ENCODE measurements around the gene TIMP3. TPM values are rescaled to one million over a fixed set of nuclear protein-coding genes. Genes with fewer than 3 reads are reported as not detected.

Gene TIMP3
- total and polyA plus RNA-seq, 2 donors (not counting 1 experiment from before 2014, with no cell fraction given), result 242 to 375 TPM

DNA sequence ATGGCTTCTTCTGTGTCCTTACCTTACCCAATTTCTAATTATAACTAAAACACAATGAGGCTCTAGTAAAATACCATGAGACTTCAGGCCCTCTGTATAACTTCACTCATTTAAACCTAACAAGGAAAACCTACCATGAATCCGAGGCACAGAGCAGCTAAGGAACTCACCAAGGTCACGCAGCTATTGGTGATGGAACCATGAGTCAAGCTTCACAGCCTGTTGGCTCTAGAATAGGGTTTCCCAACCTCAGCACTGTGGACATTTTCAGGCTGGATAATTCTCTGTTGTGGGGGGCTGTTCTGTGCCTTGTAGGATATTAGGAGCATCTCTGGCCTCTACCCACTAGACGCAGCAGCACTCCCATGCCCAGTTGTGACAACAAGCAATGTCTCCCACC, 75.7 kb downstream of the TIMP3 start:
- H4K20me1 ChIP-seq (ENCODE audit: control insufficient read depth, extremely low read depth, insufficient read depth, low read length), result no peaks in the 10 kb centered on the region
- no peak overlapping the region for H3K4me2 ChIP-seq (ENCODE audit: extremely low read depth, insufficient read depth, low read length)
- H3K9me3 ChIP-seq (ENCODE audit: control insufficient read depth, insufficient read depth, low read depth, low read length), result no peaks in the 10 kb centered on the region
- peaks cover 2% of the 10 kb centered on the region for H3K27me3 ChIP-seq (ENCODE audit: control insufficient read depth, insufficient read depth, low read length)
- no peak overlapping the region for H3K9ac ChIP-seq (ENCODE audit: insufficient read depth, low read length)
- no peak overlapping the region for H3K27ac ChIP-seq (ENCODE audit: insufficient read depth, low read length)
- H3K4me3 ChIP-seq (replicated peaks in 1 of 4; ENCODE audit: control extremely low read depth in 1 of 4, insufficient read depth in 1 of 4, low read depth in 3 of 4, low read length in 4 of 4), result no peak overlapping the region
- no peaks in the 10 kb centered on the region for H3K79me2 ChIP-seq (ENCODE audit: control insufficient read depth, insufficient read depth, low read length)
- DNase-seq (ENCODE audit: low read depth in 2 of 2), result no peak
- TF ChIP-seq, protein P1, sequence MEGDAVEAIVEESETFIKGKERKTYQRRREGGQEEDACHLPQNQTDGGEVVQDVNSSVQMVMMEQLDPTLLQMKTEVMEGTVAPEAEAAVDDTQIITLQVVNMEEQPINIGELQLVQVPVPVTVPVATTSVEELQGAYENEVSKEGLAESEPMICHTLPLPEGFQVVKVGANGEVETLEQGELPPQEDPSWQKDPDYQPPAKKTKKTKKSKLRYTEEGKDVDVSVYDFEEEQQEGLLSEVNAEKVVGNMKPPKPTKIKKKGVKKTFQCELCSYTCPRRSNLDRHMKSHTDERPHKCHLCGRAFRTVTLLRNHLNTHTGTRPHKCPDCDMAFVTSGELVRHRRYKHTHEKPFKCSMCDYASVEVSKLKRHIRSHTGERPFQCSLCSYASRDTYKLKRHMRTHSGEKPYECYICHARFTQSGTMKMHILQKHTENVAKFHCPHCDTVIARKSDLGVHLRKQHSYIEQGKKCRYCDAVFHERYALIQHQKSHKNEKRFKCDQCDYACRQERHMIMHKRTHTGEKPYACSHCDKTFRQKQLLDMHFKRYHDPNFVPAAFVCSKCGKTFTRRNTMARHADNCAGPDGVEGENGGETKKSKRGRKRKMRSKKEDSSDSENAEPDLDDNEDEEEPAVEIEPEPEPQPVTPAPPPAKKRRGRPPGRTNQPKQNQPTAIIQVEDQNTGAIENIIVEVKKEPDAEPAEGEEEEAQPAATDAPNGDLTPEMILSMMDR (conservative IDR thresholded peaks at IDR 0.05 in 1 of 2, IDR thresholded peaks at IDR 0.05 in 1 of 2; ENCODE audit: low read depth in 1 of 2, low read length in 2 of 2), result no peak
- H3K4me1 ChIP-seq (ENCODE audit: control insufficient read depth, extremely low read depth, insufficient read depth, low read length), result peaks cover 3% of the 10 kb centered on the region
- H2AFZ ChIP-seq (ENCODE audit: low read length), result no peak overlapping the region
- H3K36me3 ChIP-seq (ENCODE audit: control insufficient read depth, insufficient read depth, low read length), result no peaks in the 10 kb centered on the region

DNA sequence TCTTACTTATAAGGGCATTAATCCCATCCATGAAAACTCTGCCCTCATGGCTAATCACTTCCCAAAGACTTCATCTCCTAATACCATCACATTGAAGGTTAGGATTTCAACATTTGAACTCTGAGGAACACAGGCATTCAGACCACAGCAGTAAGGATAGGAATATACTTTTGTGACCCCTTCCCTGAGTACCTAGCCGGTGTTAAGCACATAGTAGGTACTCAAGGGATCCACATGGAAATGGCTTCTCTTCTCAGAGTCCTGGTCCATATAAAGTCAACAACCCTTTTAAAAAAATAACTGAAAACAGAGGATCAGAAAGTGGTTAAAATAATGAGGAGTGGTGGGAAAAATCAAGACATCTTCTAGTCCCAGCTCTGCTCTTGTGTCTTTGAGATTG, 78.0 kb downstream of the TIMP3 start:
- no peak overlapping the region for H2AFZ ChIP-seq (ENCODE audit: low read length)
- no peak overlapping the region for H3K27ac ChIP-seq (ENCODE audit: insufficient read depth, low read length)
- peaks cover 3% of the 10 kb centered on the region for H3K4me1 ChIP-seq (ENCODE audit: control insufficient read depth, extremely low read depth, insufficient read depth, low read length)
- H3K4me2 ChIP-seq (ENCODE audit: extremely low read depth, insufficient read depth, low read length), result no peak overlapping the region
- no peak overlapping the region for H3K9ac ChIP-seq (ENCODE audit: insufficient read depth, low read length)
- H3K4me3 ChIP-seq (replicated peaks in 1 of 4; ENCODE audit: control extremely low read depth in 1 of 4, insufficient read depth in 1 of 4, low read depth in 3 of 4, low read length in 4 of 4), result no peak overlapping the region
- TF ChIP-seq, protein P1 (conservative IDR thresholded peaks at IDR 0.05 in 1 of 2, IDR thresholded peaks at IDR 0.05 in 1 of 2; ENCODE audit: low read depth in 1 of 2, low read length in 2 of 2), result no peak
- TF ChIP-seq EZH2 (IDR thresholded peaks at IDR 0.05; ENCODE audit: low read length, missing control alignments), result no peak
- no peaks in the 10 kb centered on the region for H3K9me3 ChIP-seq (ENCODE audit: control insufficient read depth, insufficient read depth, low read depth, low read length)
- no peaks in the 10 kb centered on the region for H3K36me3 ChIP-seq (ENCODE audit: control insufficient read depth, insufficient read depth, low read length)
- no peak for DNase-seq (ENCODE audit: low read depth in 2 of 2)
- H4K20me1 ChIP-seq (ENCODE audit: control insufficient read depth, extremely low read depth, insufficient read depth, low read length), result no peaks in the 10 kb centered on the region
- H3K27me3 ChIP-seq (ENCODE audit: control insufficient read depth, insufficient read depth, low read length), result peaks cover 2% of the 10 kb centered on the region
- no peaks in the 10 kb centered on the region for H3K79me2 ChIP-seq (ENCODE audit: control insufficient read depth, insufficient read depth, low read length)

DNA sequence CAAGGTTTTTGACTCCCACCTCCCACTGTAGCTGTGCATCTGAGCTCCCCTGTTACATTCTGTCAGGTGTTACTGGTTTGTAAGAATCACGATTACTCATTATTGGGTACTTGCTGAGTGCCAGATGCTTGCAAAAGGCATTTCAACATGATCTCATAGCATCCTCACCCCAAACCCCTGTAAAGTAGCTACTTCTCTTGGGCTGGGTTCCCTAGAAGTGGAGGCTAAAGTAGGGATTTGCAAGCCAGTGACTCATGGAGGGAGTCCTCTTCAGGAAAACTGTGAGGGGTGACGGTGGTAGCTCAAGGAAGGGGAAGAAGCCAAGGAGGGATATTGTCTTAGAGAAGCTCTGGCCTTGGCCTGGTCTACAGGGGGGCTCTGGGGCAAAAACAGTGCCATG, 78.6 kb downstream of the TIMP3 start:
- TF ChIP-seq EZH2 (IDR thresholded peaks at IDR 0.05; ENCODE audit: low read length, missing control alignments), result no peak
- TF ChIP-seq, protein P1 (conservative IDR thresholded peaks at IDR 0.05 in 1 of 2, IDR thresholded peaks at IDR 0.05 in 1 of 2; ENCODE audit: low read depth in 1 of 2, low read length in 2 of 2), result no peak
- Histone ChIP-seq H3K4me1 (ENCODE audit: control insufficient read depth, extremely low read depth, insufficient read depth, low read length) (peaks cover 3% of the 10 kb centered on the region), H3K9ac (ENCODE audit: insufficient read depth, low read length) (no peak overlapping the region), H3K36me3 (ENCODE audit: control insufficient read depth, insufficient read depth, low read length) (no peaks in the 10 kb centered on the region), H3K79me2 (ENCODE audit: control insufficient read depth, insufficient read depth, low read length) (no peaks in the 10 kb centered on the region), H3K4me3 (replicated peaks in 1 of 4; ENCODE audit: control extremely low read depth in 1 of 4, insufficient read depth in 1 of 4, low read depth in 3 of 4, low read length in 4 of 4) (no peak overlapping the region), H4K20me1 (ENCODE audit: control insufficient read depth, extremely low read depth, insufficient read depth, low read length) (no peaks in the 10 kb centered on the region), H3K9me3 (ENCODE audit: control insufficient read depth, insufficient read depth, low read depth, low read length) (no peaks in the 10 kb centered on the region), H3K27ac (ENCODE audit: insufficient read depth, low read length) (no peak overlapping the region), H3K27me3 (ENCODE audit: control insufficient read depth, insufficient read depth, low read length) (peaks cover 2% of the 10 kb centered on the region), H2AFZ (ENCODE audit: low read length) (no peak overlapping the region), H3K4me2 (ENCODE audit: extremely low read depth, insufficient read depth, low read length) (no peak overlapping the region)
- DNase-seq (ENCODE audit: low read depth in 2 of 2), result peak; percentile 64 to 84
